Vagina (tissue), 2 donors: ENCODE data around the gene TNFSF8. TPM values are rescaled to one million over a fixed set of nuclear protein-coding genes. Genes with fewer than 3 reads are reported as not detected.

Source experiments
- DNase-seq, 2 donors: peaks; one replicate each; pipeline ENCODE4 v3.0.0-alpha.2; 2017; ENCODE audit errors: extremely low spot score in 2 of 2
- H3K27ac ChIP-seq: fragments of 200-600 bp; sonication (generic); one replicate; pipeline ENCODE4 v1.5.1; 2019
- H3K27me3 ChIP-seq: fragments of 200-600 bp; sonication (generic); one replicate; pipeline ENCODE4 v1.5.1; 2019
- H3K36me3 ChIP-seq, 2 donors: fragments of 200-600 bp; sonication (generic); one replicate each; pipeline ENCODE4 v1.5.1; 2017 to 2019
- H3K4me1 ChIP-seq: fragments of 200-600 bp; sonication (generic); one replicate; pipeline ENCODE4 v1.5.1; 2019
- H3K4me3 ChIP-seq, 2 donors: fragments of 200-600 bp; sonication (generic); 1 replicate in 1 of 2; 2 replicates in 1 of 2; pipeline ENCODE4 v1.5.1; 2016 to 2019
- H3K9me3 ChIP-seq: fragments of 200-600 bp; sonication (generic); one replicate; pipeline ENCODE4 v1.5.1; 2019
- POLR2A ChIP-seq, 2 donors: fragments of 450-650 bp; IDR thresholded peaks; one replicate each; pipeline ENCODE4 v1.6.1; 2017; ENCODE audit warnings: antibody characterized with exemption in 2 of 2, mild to moderate bottlenecking in 2 of 2, moderate library complexity in 2 of 2
- POLR2AphosphoS5 ChIP-seq, 2 donors: sonication (generic); formaldehyde crosslinking; IDR thresholded peaks; one replicate each; pipeline ENCODE4 v1.9.0; 2017; ENCODE audit warnings: antibody characterized with exemption in 2 of 2, mild to moderate bottlenecking in 2 of 2, low read depth in 1 of 2; ENCODE audit not compliant: insufficient read depth in 1 of 2
- intact Hi-C: fragments of 100-400 bp; cut with DNase I; formaldehyde crosslinking; loops from one replicate; pipeline ENCODE4 v1.15.1; 2023
- total RNA-seq: library from RNA; depleted of rRNA; stranded (reverse); fragments of >200 nt; gene quantifications from one replicate; pipeline ENCODE4 v1.2.3, GENCODE V29; 2016
- TF ChIP-seq, protein P1 (sequence below), 3 experiments: fragments of 450-650 bp in 2 of 3; fragments of 200-600 bp in 1 of 3; sonication (generic) in 1 of 3; IDR thresholded peaks; one replicate each; pipeline ENCODE4 v1.5.1; 2017 to 2019; ENCODE audit warnings: antibody characterized with exemption in 3 of 3, mild to moderate bottlenecking in 2 of 3, moderate library complexity in 2 of 3

TNFSF8 gene
- total RNA-seq, 1 donor from 2014 or later, result 4.2 TPM

DNA sequence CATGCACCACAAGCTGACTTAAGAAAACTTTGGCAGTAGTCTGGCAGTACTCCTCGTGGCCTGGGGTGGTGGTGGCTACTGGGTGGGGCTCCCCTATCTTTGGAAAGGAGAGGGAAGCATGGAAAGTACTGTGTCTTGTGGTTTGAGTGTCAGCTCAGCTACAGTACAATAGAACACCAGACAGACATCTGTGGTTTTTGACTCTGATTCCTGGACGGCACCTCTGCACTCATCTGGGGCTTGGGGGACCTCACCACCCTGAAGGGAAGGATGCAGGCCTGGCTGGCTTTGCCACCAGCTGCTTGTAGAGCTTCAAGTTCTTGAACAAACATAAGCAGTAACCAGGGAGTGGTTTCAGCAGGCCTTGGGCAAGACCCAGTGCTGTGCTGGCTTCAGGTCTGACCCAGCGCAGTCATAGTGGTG is 40.6 kb downstream of the TNFSF8 start:
- no peaks in the 10 kb centered on the region for H3K36me3 ChIP-seq
- H3K27ac ChIP-seq, result no peak overlapping the region
- peaks cover 3% of the 10 kb centered on the region for H3K4me1 ChIP-seq
- H3K27me3 ChIP-seq, result no peaks in the 10 kb centered on the region
- no peak for TF ChIP-seq POLR2AphosphoS5 (IDR thresholded peaks at IDR 0.05; ENCODE audit: insufficient read depth in 1 of 2, low read depth in 1 of 2)
- TF ChIP-seq POLR2A (IDR thresholded peaks at IDR 0.05), result no peak
- TF ChIP-seq, protein P1, sequence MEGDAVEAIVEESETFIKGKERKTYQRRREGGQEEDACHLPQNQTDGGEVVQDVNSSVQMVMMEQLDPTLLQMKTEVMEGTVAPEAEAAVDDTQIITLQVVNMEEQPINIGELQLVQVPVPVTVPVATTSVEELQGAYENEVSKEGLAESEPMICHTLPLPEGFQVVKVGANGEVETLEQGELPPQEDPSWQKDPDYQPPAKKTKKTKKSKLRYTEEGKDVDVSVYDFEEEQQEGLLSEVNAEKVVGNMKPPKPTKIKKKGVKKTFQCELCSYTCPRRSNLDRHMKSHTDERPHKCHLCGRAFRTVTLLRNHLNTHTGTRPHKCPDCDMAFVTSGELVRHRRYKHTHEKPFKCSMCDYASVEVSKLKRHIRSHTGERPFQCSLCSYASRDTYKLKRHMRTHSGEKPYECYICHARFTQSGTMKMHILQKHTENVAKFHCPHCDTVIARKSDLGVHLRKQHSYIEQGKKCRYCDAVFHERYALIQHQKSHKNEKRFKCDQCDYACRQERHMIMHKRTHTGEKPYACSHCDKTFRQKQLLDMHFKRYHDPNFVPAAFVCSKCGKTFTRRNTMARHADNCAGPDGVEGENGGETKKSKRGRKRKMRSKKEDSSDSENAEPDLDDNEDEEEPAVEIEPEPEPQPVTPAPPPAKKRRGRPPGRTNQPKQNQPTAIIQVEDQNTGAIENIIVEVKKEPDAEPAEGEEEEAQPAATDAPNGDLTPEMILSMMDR (IDR thresholded peaks at IDR 0.05), result no peak
- no peak for DNase-seq
- H3K9me3 ChIP-seq, result no peaks in the 10 kb centered on the region
- H3K4me3 ChIP-seq, result no peak overlapping the region
- intact Hi-C loops, result no loop called here

DNA sequence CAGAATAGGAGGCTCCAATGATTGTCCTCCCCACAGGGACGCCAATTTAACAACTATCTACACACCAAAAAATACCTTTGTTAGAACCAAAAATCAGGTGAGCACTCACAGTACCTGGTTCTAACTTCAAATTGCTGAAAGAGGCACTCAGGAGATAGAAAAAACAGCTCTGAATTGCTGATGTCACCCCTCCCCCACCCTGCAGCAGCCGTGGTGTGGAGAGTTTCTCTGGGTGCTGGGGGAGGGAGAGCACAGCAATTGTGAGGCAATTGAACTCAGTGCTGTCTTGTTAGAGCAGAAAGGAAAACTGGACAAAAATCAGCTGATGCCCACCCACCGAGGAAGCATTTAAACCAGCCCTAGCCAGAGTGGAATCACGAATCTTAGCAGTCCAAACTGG is 41.8 kb downstream of the TNFSF8 start:
- Histone ChIP-seq H3K27me3 (no peaks in the 10 kb centered on the region), H3K36me3 (no peaks in the 10 kb centered on the region), H3K9me3 (no peaks in the 10 kb centered on the region), H3K4me1 (no peaks in the 10 kb centered on the region), H3K4me3 (no peak overlapping the region), H3K27ac (no peak overlapping the region)
- TF ChIP-seq, protein P1 (IDR thresholded peaks at IDR 0.05), result no peak
- TF ChIP-seq POLR2AphosphoS5 (IDR thresholded peaks at IDR 0.05; ENCODE audit: insufficient read depth in 1 of 2, low read depth in 1 of 2) (no peak), POLR2A (IDR thresholded peaks at IDR 0.05) (no peak)
- no peak for DNase-seq
- intact Hi-C loops, result no loop called here

DNA sequence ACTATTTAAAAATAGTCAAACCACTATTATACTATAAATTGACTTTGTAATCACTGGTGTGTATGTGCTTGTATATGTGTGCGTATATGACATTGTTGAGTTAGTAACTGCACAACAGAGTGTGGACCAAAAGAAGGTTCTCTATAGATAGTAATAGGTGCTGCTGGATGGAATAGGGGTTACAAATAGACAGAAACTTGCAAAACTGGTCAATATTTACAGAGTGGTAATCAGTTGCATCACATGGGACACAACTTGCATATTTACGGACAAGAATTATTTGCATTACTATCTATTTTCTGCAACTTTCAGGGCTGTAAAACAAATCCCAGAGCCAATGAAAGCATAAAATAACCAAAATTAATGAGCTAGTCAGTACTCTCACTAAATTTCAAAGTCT is 42.4 kb downstream of the TNFSF8 start:
- intact Hi-C loops, result no loop called here
- H3K36me3 ChIP-seq, result no peaks in the 10 kb centered on the region
- DNase-seq, result no peak
- H3K27me3 ChIP-seq, result no peaks in the 10 kb centered on the region
- no peaks in the 10 kb centered on the region for H3K4me1 ChIP-seq
- H3K4me3 ChIP-seq, result no peak overlapping the region
- no peaks in the 10 kb centered on the region for H3K9me3 ChIP-seq
- no peak for TF ChIP-seq POLR2AphosphoS5 (IDR thresholded peaks at IDR 0.05; ENCODE audit: insufficient read depth in 1 of 2, low read depth in 1 of 2)
- no peak for TF ChIP-seq POLR2A (IDR thresholded peaks at IDR 0.05)
- TF ChIP-seq, protein P1 (IDR thresholded peaks at IDR 0.05), result no peak
- no peak overlapping the region for H3K27ac ChIP-seq

DNA sequence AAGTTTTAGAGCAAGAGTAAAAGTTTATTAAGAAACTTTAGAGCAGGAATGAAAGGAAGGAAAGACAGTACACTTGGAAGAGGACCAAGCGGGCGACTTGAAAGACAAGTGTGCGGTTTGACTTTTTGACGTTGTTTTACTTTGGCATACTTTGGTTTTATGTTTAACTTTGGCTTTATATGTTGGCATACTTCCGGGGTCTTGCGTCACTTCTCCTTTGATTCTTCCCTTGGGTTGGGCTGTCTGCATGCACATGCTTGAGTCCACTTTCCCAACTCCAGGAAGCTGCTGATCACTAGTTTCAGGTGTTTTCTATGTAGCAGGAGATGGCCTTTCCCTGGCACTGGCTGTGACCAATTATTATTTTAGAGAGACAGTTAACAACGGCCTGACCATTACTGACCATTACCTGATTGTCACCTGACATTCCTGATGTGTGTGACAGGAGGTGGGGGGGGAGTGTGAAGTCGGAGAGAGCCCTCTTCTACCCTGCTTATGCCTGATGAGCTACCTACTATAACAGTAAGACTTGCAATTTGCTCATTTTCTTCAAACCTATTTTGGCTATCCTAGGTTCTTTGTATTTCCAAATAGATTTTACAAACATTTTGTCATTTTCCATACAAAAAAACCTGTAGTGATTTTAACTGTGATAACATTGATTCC is 45.5 kb downstream of the TNFSF8 start:
- TF ChIP-seq POLR2AphosphoS5 (IDR thresholded peaks at IDR 0.05; ENCODE audit: insufficient read depth in 1 of 2, low read depth in 1 of 2), result peak in 1 of 2 donors; percentile 40
- TF ChIP-seq, protein P1 (IDR thresholded peaks at IDR 0.05), result no peak
- H3K27ac ChIP-seq, result no peak overlapping the region
- H3K27me3 ChIP-seq, result no peaks in the 10 kb centered on the region
- no peaks in the 10 kb centered on the region for H3K9me3 ChIP-seq
- intact Hi-C loops, result no loop called here
- no peaks in the 10 kb centered on the region for H3K4me1 ChIP-seq
- DNase-seq, result no peak
- H3K4me3 ChIP-seq, result no peak overlapping the region
- H3K36me3 ChIP-seq, result no peaks in the 10 kb centered on the region

DNA sequence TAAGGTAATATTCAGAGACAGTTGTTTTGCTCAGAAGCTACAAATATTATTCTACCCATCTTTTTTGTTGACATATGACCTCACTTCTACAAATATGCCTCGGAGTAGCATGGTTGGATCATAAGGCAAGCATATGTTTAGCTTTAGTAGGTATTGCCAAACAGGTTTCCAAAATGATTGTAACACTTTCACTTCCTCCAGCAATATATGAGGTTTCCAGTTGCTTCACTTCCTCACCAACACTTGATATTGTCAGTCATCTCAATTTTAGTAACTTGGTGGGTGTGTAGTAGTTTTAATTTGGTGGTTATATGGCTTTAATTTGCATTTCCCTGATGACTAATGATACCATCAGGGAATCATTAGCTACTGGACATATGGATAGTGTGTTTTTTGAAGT is 46.7 kb downstream of the TNFSF8 start:
- TF ChIP-seq POLR2AphosphoS5 (IDR thresholded peaks at IDR 0.05; ENCODE audit: insufficient read depth in 1 of 2, low read depth in 1 of 2), result no peak
- TF ChIP-seq POLR2A (IDR thresholded peaks at IDR 0.05), result no peak
- TF ChIP-seq, protein P1 (IDR thresholded peaks at IDR 0.05), result no peak
- intact Hi-C loops, result no loop called here
- no peaks in the 10 kb centered on the region for H3K36me3 ChIP-seq

More for the DNA sequence above, 46.7 kb downstream of the TNFSF8 start:
- DNase-seq, result no peak
- H3K9me3 ChIP-seq, result no peaks in the 10 kb centered on the region
- no peaks in the 10 kb centered on the region for H3K4me1 ChIP-seq
- no peak overlapping the region for H3K27ac ChIP-seq
- H3K27me3 ChIP-seq, result no peaks in the 10 kb centered on the region
- H3K4me3 ChIP-seq, result no peak overlapping the region
